T-helper 2 cell treated with Interferon-gamma antibody and Interleukin-4, amounts not matched to agents 100 ng/mL and 5 ng/mL, for 36 hours (primary cell): ENCODE data around the gene TAF5L. TPM values are rescaled to one million over a fixed set of nuclear protein-coding genes. Genes with fewer than 3 reads are reported as not detected.

Experiments
- total RNA-seq: library from RNA; stranded (reverse); gene quantifications from 2 replicates; pipeline ENCODE4 v1.2.3, GENCODE V29; 2022

Gene TAF5L
- total RNA-seq, 1 donor from 2014 or later = 26.9 TPM

Other genes starting within 250 kb of the TAF5L start
- 0.16 TPM in 1 of 2 replicates, not detected in the other for gene ACTA1, start 192.0 kb downstream of the TAF5L start, total RNA-seq
- 45.6 and 48.0 TPM in 2 replicates for gene NUP133, start 117.8 kb downstream of the TAF5L start, total RNA-seq
- gene ABCB10, start 67.4 kb downstream of the TAF5L start, total RNA-seq = 34.9 and 36.2 TPM in 2 replicates
- 20.5 and 21.3 TPM in 2 replicates for gene URB2, start 125 bp upstream of the TAF5L start, total RNA-seq